Erythroblast (primary cell): ENCODE results near the gene FAM3C.

ENCODE experiments used
- GATA1 ChIP-seq: IDR thresholded peaks from 2 replicates; pipeline ENCODE4 v1.6.1; 2011; ENCODE audit warnings: low read depth, mild to moderate bottlenecking, control low read depth, low read length, moderate library complexity
- POLR2A ChIP-seq: IDR thresholded peaks from 2 replicates; pipeline ENCODE4 v1.6.1; 2011; ENCODE audit warnings: mild to moderate bottlenecking, low read length

DNA sequence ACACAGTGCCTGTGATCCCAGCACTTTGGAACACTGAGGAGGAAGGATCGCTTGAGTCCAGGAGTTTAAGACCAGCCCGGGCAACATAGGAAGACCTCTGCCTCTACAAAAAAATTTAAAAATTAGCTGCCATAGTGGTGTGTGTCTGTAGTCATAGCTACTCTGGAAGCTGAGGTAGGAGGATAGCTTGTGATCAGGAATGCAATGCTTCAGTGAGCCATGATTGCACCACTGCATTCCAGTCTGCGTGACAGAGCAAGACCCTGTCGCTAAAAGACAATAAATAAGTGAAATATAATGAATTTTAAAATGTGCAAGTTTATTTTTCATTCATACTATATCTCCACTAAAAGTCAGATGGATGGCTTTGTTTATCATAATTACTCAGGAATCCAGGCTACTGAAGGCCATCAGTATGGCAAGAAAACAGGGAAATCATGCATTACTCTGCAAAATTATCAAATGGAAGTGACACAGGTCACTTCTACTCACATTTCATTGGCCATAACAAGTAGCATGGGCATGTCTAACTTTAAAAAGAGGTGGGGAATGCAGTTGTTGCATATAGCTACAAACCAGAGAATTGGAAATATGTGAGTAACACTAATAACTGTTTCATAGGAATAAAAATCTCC is 32.9 kb upstream of the FAM3C start:
- TF ChIP-seq POLR2A (no peak), GATA1 (no peak)
